Left colon (tissue), 2 donors: ENCODE measurements around the gene TREH. TPM values are rescaled to one million over a fixed set of nuclear protein-coding genes. Genes with fewer than 3 reads are reported as not detected.
"Not testable (repeated sequence)": the region's sequence is repeated elsewhere in the genome, so short reads cannot be mapped to it uniquely, and the experiment has no call there.

Experiments used
- ATAC-seq: fragments of 200-7000 bp; cut with Tn5 transposase; one replicate; pipeline ENCODE4 v1.9.1; 2020; ENCODE audit warnings: mild to moderate bottlenecking, moderate library complexity
- DNase-seq, 2 donors: peaks; one replicate each; pipeline ENCODE4 v3.0.0-alpha.2; 2020
- intact Hi-C, 2 donors: fragments of 100-400 bp; cut with DNase I in 1 of 2; cut with micrococcal nuclease in 1 of 2; formaldehyde crosslinking; loops; one replicate each; pipeline versions ENCODE4 v1.11.2 to v1.14.0; 2022; cut with DNase I, micrococcal nuclease
- long read RNA-seq: library from polyadenylated mRNA; unstranded; transcript quantifications from one replicate; pipeline ENCODE4 v2.0.0, GENCODE V29; 2021
- total RNA-seq, 2 donors: library from RNA; stranded (reverse); fragmentation: NEBNext Ultra II Directional; extraction: Animal tissue kit (Norgen Biotek cat#: 25700); gene quantifications; one replicate each; pipeline ENCODE4 v1.2.1, GENCODE V29; 2021
- donor health status: DM: no; HTN: no; CAD: no.
- donor health status: DM: yes; HTN: yes; CAD: no.

TREH gene
- total RNA-seq, result 1 to 10 TPM; 1.2 to 3.3 TPM
- long read RNA-seq, partial matches to known transcripts, result 0 of 1 reads
- long read RNA-seq, other reads (novel, unspliced or antisense), result 1 of 1 reads

GRCh38 chr11:118679483-118679882 lies at the start of gene TREH:
TSS of gene TREH (minus strand) at chr11:118679650. CDS start at chr11:118679627, 23 bp downstream.
- DNase-seq, result peak; percentile 70 to 91
- peak; percentile 98 for ATAC-seq
- intact Hi-C loops, result no loop called here

DNA sequence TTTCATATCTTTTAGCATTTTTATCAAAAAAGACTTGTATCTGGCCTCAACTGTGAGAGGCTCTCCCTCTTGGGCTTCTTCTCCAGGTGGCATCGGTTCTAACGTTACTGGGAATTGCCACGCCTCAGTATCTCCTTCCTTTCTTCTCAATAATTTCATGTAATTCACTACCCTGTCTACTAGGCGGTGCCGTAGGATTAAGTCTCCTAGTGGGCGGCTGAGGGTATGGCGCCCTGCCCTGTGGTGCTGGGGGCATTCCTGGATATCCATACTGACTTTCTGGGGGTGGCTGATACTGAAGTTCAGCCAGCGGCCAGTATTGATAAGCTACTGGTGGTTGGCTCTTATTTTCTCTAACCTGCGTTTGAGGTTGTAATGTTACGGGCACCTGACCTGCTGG lies 48.7 kb upstream of the TREH start:
- intact Hi-C loops, ATAC-seq, DNase-seq: not testable (repeated sequence)

DNA sequence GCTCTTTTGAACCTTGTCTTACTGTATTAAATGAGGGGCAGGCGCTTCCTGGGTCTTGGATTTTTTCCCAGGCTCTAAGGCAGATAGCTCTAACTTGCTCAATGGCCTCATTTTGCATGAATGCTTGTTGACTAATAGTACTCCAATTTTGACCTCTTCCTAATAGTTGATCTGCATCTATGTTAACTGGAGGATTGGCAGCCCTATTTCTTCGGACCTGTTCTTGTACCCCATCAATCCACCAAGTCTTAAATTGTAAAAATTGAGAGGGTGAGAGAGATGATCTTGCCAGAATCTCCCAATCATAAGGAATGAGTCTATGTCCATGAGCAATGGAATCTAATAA lies 48.2 kb upstream of the TREH start:
- ATAC-seq, DNase-seq, intact Hi-C loops: not testable (repeated sequence)

DNA sequence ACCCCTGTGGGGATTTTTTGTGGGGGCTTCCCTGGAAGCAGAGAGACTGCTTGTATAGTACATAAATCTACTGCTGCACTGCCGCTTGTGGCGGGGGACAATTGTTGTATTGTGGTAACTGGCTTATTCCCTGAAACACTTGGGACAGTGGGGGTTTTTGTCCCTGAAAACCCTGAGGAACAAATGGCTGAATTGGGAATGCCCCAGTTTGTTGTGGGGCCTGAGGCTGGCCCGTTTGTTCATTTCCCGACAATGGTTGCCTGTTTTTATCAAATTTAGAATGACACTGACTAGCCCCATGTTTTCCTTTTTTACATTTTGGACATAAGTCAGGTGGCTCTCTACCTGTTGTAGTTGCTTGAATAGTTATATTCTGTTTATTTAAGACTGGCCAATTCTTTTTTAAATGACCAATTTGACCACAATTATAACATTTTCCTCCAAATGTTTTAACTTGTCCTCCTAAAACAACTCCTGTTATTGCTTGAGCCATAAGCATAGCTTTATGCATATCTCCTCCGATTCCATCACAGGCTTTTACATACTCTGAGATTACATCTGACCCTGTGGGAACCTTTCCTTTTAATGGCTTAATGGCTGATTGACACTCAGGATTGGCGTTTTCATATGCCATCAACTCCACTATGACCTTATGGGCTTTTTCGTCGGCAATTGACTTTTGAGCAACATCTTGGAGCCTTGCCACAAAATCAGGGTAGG lies 47.7 kb upstream of the TREH start:
- intact Hi-C loops, ATAC-seq, DNase-seq: not testable (repeated sequence)

- DNase-seq, intact Hi-C loops, ATAC-seq: not testable (repeated sequence)
Observed at GRCh38 chr11:118721478-118722015, 42.1 kb upstream of the TREH start.

DNA sequence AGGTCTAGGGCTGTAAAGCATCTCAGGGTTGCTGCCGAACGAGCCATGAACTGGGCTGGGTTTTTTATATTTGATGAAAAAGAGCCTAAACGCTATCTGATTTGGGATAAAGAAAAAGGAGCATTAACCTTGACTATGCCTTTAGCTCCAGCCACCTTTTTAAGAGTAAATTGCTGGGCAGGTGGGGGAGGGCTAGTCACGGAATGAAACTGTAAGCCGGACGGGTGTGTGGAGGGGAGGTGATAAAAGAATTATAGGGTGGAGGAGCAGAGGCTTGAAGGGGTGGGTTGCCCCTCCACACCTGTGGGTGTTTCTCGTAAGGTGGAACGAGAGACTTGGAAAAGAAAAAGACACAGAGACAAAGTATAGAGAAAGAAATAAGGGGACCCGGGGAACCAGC lies 41.3 kb upstream of the TREH start:
- intact Hi-C loops, ATAC-seq, DNase-seq: not testable (repeated sequence)

- ATAC-seq, intact Hi-C loops, DNase-seq: not testable (repeated sequence)
Observed at GRCh38 chr11:118720078-118720477, 40.6 kb upstream of the TREH start.

- DNase-seq, ATAC-seq, intact Hi-C loops: not testable (repeated sequence)
Observed at GRCh38 chr11:118718562-118718961, 39.1 kb upstream of the TREH start.

- DNase-seq, ATAC-seq, intact Hi-C loops: not testable (repeated sequence)
Observed at GRCh38 chr11:118717733-118718132, 38.3 kb upstream of the TREH start.

DNA sequence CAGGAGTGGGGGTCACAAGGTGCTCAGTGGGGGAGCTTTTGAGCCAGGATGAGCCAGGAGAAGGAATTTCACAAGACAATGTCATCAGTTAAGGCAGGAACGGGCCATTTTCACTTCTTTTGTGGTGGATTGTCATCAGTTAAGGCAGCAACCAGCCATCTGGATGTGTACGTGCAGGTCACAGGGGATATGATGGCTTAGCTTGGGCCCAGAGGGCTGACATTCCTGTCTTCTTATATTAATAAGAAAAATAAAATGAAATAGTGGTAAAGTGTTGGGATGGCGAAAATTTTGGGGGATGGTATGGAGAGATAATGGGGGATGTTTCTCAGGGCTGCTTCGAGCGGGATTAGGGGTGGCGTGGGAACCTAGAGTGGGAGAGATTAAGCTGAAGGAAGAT lies 37.8 kb upstream of the TREH start:
- ATAC-seq, intact Hi-C loops, DNase-seq: not testable (repeated sequence)

DNA sequence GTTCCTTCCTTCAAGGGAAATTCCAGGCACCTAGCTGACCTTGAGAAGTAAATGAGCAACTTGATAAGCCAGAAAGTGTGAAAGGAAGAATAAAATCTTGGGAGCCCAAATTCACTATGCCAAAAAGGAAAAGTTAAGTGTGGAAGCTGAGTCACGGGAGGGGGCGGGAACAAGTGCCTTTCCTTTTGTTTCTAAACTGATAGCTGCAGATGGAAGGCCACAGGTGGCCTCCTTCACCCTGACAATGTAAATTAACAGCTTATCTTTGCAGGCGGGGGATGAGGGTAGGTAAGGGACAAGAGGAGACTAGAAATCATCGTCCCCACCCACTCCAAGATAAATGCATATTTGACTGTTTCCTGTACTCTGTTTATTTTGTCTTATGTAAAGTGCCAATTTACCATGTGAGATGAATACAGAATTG lies 36.4 kb upstream of the TREH start:
- peak; percentile 46 for ATAC-seq

DNA sequence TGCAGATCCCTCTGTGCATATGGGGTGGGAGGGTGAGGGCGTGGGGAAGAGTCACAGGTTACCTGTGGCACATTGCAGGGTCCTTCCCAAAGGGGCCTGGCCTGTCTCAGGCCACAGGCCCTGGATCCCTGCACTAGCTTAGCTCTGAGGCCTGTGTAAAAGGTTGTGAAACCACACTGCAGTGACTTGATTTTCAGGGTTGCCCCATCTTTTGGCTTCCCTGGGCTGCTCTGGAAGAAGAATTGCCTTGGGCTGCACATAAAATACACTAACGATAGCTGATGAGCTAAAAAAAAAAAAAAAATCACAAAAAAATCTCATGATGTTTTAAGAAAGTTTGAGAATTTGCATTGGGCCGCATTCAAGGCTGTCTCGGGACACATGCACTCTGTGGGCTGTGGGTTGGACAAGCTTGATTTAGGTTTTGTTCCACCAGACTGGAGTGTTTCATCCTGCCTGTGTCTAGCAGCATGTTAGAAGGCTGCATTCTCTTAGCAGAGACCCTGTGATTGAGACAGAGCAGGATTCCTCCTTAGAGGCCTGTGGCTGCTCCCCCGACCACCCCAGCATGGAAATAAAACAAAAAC lies 35.9 kb upstream of the TREH start:
- intact Hi-C loops, result no loop called here
- ATAC-seq (no peak), DNase-seq (no peak)

More for the DNA sequence above, 36.4 kb upstream of the TREH start:
- intact Hi-C loops, result no loop called here
- no peak for DNase-seq

DNA sequence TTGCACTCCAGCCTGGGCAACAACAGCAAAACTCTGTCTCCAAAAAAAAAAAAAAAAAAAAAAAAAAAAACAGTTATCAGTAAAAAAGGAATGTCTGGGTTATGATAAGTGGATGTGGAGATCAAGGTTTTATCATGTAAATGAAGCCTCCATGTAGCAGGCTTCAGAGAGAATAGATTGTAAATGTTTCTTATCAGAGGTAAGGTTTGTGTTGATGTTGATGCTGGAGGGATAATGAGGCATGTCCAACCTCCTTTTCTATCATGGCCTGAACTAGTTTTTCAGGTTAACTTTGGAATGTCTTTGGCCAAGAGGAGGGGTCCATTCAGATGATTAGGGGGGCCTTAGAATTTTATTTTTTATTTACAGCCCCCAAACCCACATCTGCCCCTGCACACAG lies 35.4 kb upstream of the TREH start:
- intact Hi-C loops, result no loop called here
- DNase-seq (no peak), ATAC-seq (no peak)

DNA sequence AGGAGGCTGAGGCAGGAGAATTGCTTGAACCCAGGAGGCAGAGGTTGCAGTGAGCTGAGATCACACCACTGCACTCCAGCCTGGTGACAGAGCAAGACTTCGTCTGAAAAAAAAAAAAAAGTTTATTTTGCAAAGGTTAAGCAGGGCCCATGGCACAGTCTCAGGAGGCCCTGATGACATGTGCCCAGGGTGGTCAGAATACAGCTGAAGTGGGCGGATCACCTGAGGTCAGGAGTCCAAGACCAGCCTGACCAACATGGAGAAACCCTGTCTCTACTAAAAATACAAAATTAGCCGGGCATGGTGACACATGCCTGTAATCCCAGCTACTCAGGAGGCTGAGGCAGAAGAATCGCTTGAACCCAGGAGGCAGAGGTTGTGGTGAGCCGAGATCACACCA lies 35.0 kb upstream of the TREH start:
- DNase-seq, intact Hi-C loops, ATAC-seq: not testable (repeated sequence)

GRCh38 chr11:118708296-118708695 lies 28.8 kb upstream of the TREH start:
- DNase-seq, result no peak
- intact Hi-C loops, result no loop called here
- ATAC-seq, result no peak

- ATAC-seq (no peak), DNase-seq (no peak)
- intact Hi-C loops, result no loop called here
Observed at GRCh38 chr11:118706546-118706825, 27.0 kb upstream of the TREH start.

GRCh38 chr11:118705791-118706545 lies 26.5 kb upstream of the TREH start:
- intact Hi-C loops, result no loop called here
- ATAC-seq (no peak), DNase-seq (no peak)

- intact Hi-C loops, result no loop called here
- ATAC-seq (peak; percentile 47), DNase-seq (peak in 1 of 2 donors; percentile 19)
Observed at GRCh38 chr11:118705111-118705741, 25.8 kb upstream of the TREH start.

GRCh38 chr11:118703563-118704106 lies 24.2 kb upstream of the TREH start:
- DNase-seq, result peak in 1 of 2 donors; percentile 29
- intact Hi-C loops, result no loop called here
- no peak for ATAC-seq
